ENCODE measurements around the gene LRRC56.
"Not testable (repeated sequence)": the region's sequence is repeated elsewhere in the genome, so short reads cannot be mapped to it uniquely, and the experiment has no call there.

Gene LRRC56

GRCh38 chr11:559020-559620, 21.8 kb downstream of the LRRC56 start:
- no peak for DNase-seq (ENCODE audit: low spot score)

GRCh38 chr11:559712-560304, 22.5 kb downstream of the LRRC56 start:
- no peak for DNase-seq (ENCODE audit: low spot score)

- DNase-seq (ENCODE audit: low spot score) = peak; percentile 95
Measured at GRCh38 chr11:560305-561147, 23.2 kb downstream of the LRRC56 start, which contains the start of the genes LMNTD2 and RASSF7. Gene LMNTD2 (minus strand): TSS chr11:560738. CDS start chr11:560716, 22 bp downstream. Gene RASSF7 (plus strand): TSS chr11:560970. CDS start chr11:561769, 799 bp downstream.

DNA sequence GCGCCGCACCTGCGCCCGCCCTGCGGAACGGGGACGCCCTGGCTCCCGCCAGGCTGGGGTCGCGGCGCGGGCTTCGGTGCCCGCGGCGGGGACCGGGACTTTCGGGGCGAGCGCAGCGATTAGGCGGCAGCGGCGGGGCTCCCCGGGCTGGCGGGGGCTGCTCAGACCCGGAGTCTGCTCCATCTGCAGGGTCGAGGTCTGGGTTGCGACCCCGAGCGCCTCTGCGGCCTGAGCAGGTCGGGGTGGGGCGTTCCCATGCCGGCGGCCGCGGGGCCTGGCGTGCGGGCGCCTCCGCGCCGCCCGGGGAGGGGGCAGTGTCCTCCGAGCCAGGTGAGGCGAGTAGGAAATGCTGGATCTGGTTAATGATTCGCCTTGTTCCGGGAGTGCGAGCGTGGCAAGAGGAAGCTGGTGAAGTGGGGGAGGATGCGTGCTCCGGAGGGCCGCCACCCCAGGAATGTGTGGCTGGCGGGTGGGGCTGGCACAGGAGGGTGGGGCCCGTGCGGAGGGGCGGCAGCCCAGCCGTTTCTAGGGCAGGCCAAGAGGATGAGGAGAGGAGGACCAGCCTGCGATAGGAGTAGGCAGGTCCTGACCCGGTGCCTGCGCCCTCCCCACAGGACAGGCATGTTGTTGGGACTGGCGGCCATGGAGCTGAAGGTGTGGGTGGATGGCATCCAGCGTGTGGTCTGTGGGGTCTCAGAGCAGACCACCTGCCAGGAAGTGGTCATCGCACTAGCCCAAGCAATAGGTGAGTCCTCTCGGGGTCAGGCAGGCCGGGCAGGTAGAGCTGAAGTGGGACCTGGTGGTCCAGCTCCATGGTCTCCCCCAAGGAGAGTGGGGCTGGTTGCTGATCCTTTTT, 24.0 kb downstream of the LRRC56 start:
- no peak for DNase-seq (ENCODE audit: low spot score)

DNA sequence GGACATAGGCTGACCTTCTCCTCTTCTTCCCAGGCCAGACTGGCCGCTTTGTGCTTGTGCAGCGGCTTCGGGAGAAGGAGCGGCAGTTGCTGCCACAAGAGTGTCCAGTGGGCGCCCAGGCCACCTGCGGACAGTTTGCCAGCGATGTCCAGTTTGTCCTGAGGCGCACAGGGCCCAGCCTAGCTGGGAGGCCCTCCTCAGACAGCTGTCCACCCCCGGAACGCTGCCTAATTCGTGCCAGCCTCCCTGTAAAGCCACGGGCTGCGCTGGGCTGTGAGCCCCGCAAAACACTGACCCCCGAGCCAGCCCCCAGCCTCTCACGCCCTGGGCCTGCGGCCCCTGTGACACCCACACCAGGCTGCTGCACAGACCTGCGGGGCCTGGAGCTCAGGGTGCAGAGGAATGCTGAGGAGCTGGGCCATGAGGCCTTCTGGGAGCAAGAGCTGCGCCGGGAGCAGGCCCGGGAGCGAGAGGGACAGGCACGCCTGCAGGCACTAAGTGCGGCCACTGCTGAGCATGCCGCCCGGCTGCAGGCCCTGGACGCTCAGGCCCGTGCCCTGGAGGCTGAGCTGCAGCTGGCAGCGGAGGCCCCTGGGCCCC, 24.8 kb downstream of the LRRC56 start:
- DNase-seq (ENCODE audit: low spot score) = no peak

- DNase-seq (ENCODE audit: low spot score) = no peak
Measured at GRCh38 chr11:563066-563811, 25.9 kb downstream of the LRRC56 start.

DNA sequence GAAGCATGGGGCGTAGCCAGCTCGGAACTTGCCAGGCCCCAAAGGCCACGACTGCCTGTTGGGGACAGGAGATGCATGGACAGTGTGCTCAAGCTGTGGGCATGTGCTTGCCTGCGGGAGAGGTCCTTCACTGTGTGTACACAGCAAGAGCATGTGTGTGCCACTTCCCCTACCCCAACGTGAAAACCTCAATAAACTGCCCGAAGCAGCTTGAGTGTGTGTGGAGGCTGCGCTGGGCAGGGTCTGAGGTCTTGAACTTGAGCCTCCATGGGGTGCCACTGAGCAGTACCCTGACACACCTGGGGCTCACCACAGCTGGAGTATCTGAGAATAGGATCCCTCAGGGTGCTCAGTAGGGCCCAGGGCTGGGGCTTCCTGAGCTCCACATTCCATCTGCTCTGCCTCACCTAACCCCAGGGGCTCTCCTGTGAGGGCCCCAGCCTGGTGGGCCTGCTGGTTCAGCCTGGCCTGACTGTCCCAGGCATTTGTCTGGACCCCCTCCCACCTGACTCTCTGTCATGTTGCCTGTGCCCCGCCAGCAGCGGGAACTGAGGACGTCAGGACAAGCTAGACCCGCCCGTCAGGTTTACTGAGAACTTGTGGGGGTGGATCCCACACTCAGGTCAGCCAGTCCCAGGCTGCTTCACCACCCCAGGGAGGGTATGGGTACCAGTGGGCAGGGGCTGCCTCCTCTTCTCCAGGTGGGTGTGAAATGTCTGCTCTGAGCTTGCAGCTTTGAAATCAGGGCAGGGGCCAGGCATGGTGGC, 26.7 kb downstream of the LRRC56 start:
- DNase-seq (ENCODE audit: low spot score) = no peak

DNA sequence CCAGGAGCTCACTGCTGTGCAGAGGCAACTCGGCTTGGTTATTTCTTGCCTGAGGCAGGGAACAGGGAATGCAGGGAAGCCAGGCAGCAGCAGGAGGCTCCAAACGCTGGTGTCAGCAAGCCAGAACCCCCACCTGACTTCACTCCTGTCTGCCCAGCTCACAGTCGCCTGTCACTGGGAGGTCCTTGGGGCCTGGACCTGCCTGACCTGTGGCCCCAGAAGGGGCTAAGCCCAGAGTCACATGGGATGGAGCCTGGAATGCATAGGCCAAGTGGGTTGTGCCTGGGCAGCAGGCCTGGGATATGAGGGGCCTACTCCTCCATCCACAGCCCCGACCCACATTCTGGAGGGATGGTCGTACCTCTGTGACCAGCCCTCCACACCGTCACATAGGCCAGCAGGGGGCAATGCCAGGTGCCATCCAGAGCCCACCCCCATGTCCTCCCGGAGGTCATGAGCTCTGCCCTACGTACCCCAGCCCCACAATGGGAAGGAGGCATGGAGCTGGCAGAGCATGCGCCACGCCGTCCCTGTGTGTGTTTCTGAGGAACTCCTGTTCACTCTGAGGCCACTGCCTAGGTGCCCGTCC, 28.7 kb downstream of the LRRC56 start:
- no peak for DNase-seq (ENCODE audit: low spot score)

- DNase-seq (ENCODE audit: low spot score) = no peak
Measured at GRCh38 chr11:567011-567628, 29.8 kb downstream of the LRRC56 start.

- no peak for DNase-seq (ENCODE audit: low spot score)
Measured at GRCh38 chr11:567629-568292, 30.4 kb downstream of the LRRC56 start.

DNA sequence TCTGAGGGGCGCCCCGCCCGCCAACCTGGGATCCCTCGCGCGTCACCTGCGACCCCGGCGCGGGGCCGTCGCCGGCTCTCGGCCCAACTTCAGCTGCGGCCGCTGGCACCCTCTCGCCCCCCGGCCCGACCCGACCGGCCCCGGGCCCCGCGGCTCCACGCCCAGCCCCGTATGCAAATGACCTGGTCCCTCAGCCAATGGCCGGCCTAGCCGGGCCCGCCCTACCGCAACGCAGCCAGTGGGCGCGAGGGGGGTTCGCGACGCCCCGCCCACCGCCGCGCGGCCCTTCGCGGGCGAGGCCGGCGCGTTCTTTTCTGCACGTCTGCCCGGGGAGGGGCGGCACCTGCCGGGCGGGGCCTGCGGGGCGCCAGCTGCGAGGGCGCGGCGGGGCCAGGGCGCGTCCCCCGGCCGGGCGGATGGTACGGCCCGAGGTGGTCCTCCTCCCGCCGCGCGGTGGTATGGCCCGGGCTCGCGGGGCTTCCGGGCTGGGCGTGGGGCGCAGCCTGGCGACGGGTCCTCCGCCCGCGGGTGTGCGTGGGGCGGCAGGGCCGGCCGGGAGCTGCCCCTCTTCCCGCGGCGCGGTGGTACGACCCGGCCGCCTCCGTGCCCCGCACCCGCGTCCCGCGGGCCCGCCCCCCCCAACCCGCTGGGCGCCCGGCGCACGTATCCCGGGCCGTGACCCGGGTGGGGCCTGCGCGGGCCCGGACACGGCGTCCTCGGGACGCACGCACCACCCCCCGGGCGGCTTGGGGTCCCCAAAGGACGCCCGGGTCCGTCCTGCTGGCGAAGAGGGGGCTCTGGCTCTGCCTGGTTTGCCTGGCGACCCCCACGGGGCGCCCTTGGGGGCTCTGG, 31.2 kb downstream of the LRRC56 start:
- DNase-seq (ENCODE audit: low spot score) = peak; percentile 93

GRCh38 chr11:569158-569885, 32.0 kb downstream of the LRRC56 start:
- no peak for DNase-seq (ENCODE audit: low spot score)

- DNase-seq (ENCODE audit: low spot score) = no peak
Measured at GRCh38 chr11:571802-572185, 34.5 kb downstream of the LRRC56 start.

- DNase-seq (ENCODE audit: low spot score) = no peak
Measured at GRCh38 chr11:573146-573759, 35.9 kb downstream of the LRRC56 start.

DNA sequence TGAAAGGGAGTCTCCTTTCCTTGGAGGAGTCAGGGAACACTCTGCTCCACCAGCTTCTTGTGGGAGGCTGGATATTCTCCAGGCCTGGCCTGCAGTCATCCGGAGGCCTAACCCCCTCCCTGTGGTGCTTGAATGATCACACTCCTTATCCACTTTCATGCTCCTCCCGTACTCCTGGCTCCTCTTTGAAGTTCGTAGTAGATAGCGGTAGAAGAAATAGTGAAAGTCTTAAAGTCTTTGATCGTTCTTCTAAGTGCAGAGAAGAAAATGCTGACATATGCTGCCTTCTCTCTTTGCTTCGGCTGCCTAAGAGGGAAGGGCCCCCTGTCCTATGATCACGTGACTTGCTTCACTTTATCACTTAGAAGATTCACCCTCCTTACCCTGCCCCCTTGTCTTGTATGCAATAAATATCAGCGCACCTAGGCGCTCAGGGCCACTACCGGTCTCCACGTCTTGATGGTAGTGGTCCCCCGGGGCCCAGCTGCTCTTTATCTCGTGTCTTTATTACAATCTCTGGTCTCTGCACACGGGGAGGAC, 36.8 kb downstream of the LRRC56 start:
- DNase-seq (ENCODE audit: low spot score) = not testable (repeated sequence)

GRCh38 chr11:574632-575312, 37.4 kb downstream of the LRRC56 start:
- no peak for DNase-seq (ENCODE audit: low spot score)

All from activated CD4-positive, alpha-beta T cell treated with anti-CD3 and anti-CD28 coated beads, Interleukin-2, Interleukin-4, amounts not matched to agents 100 ng/mL and 50 ng/mL, durations not matched to agents 16 hours and 8 hours (primary cell).